ENCODE results near the gene DUSP15.

The DUSP15 gene

DNA sequence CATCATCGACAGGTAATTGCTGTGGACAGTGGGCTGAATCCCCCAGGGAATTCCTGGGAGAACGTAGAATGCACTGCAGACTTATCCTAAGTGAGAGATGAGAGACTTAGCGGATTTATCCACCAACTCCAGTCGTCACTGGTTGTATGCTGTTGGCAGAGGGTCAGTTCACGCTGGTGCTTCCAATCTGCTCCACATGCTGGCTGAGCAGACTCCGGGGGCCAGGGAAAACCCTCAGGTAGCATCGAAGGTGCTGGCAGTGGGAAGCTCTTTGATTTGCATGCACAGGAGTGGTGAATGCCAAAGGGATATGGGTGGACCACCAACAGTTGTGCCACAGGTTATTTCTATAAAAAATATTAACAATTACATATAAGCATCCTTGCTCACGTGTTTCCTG lies 20.3 kb upstream of the DUSP15 start:
- DNase-seq: no peak

DNA sequence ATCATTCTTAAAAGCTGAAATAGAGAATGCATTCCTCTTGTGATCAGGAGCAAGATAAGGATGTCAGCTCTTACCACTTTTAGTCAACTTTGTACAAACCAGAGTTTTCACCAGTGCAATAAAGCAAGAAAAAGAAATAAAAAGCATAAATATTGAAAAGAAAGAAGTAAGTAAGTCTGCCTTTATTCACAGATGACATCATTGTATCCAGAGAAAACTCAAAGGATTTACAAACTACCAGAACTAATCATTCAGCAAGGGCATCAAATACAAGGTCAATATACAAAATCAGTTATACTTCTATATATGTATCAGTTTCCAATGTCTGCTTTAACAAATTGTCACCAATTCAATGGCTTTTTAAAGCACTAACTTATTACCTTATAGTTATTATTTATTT lies 13.5 kb upstream of the DUSP15 start:
- DNase-seq: no peak

DNA sequence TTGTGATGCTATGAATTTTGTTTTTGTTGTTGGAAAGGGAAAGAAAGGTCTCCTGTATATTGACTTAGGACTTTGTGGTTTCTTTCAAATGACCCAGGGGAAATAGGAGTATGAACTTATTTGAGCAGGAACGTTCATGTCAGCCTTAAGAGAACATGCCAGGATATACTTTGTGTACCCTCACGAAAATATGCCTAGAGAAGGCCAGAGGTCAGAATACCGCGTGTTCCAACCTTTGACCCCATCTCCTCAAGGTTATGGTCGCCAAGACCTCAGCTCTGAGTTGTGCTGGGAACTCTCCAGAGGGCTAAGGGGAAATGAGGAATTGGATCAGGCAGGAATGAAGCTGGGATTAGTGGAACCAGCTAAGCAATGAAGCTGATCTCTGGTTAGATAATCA lies 11.6 kb upstream of the DUSP15 start:
- no peak for DNase-seq

DNA sequence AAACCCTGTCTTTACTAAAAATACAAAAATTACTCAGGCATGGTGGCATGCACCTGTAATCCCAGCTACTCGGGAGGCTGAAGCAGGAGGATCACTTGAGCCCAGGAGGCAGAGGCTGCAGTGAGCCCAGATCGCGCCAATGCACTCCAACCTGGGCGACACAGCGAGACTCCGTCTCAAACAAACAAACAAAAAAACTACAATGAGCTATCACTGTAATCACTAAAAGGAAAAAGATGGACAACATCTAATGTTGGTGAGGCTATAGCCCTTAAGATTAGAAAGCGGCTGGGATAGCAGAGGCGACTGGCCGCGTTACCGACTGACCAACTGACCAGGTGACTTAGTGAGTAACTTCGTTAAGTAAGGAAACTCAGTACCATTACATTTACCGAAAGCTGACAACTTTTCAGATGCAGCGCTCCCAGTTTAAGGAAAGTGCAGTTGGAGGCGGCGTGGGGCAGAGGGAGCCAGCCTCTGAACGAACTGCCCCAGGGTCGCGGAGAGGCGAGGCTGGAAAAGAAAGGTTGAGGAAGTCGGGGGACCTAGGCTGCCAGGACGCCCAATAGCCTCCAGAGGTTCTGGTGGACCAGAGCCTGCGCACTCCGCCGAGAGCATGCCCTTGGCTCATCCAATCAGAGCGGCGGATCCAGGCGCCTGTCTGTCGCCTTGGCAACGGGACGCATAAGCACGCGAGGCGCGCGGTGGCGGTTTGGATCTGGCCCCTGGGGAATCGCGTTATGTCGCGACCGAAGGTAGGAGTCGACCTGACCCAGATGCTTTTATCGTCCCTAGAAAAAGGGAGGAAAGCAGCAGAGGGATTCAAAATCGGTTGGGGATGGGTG lies 9.0 kb upstream of the DUSP15 start:
- peak; percentile 65 for DNase-seq

DNA sequence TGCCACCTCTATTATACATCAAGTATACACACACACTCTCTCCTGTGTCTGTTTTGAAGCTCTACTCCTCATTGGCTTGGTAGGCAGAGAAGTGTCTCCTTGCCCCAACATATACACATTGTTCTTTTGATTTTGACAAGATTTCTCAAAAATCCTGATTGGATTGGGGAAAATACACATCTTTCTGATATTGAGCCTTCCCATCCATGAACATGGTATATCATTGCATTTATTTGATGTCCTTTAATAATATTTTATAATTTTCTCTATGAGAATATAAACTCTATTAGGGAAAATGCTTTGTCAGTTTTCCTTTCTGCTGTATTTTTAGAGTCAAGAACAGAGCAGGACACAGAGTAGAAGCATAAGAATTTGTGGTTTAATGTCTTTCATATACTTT lies 7.4 kb upstream of the DUSP15 start:
- no peak for DNase-seq

DNA sequence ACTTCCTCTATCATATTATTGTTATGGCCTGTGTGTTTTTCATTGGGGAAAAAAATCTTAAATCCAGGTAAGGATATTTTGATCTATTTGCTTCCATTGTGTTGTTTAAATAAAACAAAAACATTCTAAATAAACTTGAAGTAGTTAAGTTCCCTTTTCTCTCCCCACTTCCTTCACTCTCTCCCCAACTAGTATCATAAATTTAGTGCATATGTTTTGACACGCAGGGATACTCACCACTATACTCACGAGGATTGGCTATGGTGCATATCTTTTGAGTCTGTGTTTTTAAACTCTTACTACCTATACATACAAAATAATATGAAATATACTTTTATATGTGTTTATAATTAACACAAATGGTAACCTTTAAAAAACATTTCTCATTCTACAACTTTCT lies 5.3 kb upstream of the DUSP15 start:
- DNase-seq: no peak

DNA sequence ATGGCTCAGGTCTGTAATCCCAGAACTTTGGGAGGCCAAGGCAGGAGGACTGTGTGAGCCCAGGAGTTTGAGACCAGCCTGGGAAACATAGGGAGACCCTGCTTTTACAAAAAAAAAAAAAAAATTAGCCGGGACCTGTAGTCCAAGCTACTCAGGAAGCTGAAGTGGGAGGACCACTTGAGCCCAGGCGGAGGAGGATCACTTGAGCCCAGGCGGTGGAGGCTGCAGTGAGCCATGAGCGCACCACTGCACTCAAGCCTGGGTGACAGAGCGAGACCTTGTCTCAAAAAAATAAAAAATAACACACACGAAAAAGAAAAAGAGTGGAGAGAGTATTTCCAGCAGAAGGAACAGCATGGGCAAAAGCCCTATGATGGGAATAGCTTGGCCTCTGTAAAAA lies 2.1 kb upstream of the DUSP15 start:
- no peak for DNase-seq

DNA sequence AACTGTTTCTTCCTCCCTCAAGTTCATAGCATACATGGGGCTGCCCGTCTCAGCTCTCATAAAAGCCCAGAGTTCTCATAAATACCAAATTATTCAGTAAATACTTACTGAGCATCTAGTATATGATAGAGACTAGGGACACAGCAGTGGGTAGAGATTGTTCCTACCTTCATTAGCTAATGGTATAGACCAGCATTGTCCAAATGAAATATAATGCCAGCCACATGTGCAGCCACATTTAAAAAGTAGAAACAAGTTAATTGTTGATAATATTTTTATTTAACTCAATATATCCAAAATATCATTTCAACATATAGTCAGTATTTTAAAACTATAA lies 1.3 kb upstream of the DUSP15 start:
- DNase-seq: no peak

DNA sequence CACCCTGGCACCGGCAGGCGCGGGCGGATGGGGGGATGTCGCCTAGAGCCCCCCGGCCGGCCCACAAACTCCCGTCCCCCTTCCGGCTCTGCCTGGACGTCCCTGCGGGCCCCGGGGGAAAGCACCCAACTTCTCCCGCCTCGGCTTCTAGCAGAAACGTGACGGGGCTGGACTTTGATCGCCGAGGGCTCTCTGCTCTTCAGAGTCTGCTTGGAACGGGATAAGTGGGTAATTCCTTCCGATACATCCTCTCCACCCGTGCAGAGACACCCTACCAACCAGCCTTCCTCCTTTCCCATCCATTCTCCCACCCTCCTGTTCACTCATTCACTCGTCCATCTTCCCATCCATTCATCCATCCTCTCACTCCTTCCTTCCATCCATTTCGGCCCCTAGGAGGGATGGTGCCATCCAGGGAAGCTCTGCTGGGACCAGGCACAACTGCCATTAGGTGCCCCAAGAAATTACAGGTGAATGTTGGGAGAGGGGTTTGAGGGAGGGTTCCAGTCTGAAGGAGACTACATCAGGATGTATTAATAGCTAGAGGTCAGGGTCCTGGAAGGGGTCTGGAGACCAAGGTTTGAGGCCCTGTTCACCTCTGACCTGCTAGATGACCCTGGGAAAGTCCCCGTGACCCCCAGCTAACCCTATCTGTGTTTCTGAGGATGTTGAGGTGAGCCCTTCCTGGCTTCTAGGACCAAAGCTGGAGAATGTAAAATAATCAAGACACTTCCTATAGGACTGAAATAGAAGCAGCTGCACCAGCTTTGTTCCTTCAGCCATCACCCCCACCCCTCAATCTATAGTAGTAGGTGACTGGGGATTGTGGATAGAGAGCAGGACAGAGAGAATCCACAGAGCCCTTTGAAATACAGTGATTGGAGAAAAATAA lies 645 bp upstream of the DUSP15 start:
- no peak for DNase-seq

DNA sequence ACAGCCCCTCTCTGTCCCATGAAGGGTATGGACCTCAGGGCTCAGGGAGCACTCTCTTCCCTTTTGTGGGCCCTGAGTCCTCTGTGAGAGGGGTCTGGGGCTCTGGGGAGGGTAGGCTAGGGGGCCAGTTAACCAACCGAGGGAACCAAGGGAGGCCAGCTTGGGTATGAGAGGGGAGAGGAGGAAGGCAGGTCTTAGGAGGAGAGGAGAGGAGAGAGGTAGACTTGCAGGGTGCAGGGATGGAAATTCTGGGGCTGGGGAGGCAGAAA lies 720 bp downstream of the DUSP15 start:
- DNase-seq: no peak

DNA sequence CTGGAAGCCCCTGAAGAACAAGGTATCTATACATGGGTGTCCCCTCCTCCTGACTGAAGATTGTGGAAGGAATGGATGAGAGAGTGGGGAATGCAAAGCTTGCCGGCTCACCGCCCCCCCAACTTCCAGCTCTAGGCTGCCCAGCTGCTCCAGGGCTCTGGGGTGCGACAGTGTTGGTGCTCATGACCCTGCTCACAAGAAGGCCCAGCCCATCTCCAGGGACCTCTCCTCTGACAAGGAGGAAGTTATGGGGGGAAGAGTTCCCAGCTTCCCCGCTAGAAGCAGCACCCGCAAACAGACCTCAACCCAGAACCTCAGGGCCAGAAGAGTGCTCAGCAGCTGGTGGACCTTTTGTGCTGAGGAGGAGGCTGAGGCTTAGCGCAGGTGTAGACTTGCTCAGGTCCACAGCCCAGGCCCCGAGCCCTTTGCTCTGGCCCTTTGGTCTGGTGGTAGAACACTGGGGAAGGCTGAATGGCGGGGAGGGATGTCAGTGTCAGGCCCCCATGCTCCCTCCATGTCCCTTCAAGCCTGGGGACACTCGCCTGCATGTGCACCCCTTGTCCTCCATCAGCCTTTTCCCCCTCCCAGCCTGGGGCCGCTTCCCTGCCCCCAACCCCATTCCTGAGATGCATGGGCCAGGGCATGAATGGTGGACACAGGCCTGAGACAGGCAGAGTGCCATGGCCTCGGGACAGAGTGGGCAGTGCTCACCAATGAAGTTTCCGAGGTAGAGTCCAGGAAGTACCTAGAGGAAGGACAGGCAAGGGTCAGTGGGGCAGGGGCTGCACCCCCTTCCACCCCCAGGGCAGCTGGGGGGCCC lies 1.3 kb downstream of the DUSP15 start:
- DNase-seq: no peak

DNA sequence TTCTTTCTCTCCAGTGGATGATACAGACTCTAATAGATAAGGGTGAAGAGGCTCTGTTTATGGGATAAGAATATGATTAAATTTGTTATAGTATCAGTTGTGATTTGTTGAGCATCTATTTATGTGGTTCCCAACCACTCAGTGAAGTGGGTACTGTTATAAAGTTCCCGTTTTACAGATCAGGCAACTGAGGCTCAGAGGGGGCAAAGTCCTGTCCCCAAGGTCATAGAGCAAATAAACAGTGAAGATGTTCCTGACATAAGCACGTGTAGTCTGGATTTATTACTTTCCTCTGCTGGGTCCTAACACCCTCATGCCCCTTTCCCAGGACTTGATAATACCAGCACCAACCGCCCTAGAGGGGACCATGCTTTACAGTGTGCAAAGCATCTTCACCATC lies 4.1 kb downstream of the DUSP15 start:
- no peak for DNase-seq

DNA sequence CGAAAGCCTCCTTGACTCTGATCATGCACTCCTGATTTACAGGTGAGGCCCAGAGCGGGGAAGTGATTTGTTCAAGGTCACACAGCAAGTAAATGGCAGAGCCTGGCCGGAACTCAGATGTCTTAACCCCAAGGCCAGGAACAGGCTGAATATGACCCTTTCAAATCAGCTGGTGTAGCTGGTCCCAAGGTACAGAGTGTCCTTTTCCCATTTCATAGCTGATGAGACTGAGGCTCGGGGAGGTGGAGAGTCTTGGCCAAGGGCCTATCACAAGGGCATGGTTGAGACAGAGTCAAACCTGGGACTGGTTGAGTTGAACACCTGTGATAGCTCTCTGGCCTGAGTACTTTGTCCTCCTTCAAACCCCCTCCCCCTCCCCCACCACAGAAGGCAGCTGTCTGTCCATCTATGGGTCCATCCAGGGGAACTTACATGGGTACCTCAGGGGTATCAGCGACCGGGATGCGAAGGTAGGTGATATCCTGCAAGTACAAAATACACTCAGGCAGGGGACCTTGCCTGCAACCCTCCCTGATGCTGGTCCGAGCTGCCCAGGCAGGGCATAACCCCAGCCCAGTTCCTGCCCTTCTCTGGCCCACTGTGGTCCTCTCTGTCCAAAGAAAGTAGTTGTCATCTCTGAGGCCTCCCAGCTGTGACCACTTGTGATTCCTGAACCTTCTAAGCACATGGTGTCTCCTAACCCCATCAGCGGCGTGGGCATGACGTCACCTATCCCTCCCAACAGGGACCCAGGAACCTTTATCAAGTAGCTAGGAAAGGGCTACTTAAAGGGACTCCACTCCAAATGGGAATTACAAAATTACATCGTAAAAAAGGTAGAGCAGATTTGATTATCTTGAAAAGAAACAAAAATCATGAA lies 5.6 kb downstream of the DUSP15 start:
- DNase-seq: no peak

DNA sequence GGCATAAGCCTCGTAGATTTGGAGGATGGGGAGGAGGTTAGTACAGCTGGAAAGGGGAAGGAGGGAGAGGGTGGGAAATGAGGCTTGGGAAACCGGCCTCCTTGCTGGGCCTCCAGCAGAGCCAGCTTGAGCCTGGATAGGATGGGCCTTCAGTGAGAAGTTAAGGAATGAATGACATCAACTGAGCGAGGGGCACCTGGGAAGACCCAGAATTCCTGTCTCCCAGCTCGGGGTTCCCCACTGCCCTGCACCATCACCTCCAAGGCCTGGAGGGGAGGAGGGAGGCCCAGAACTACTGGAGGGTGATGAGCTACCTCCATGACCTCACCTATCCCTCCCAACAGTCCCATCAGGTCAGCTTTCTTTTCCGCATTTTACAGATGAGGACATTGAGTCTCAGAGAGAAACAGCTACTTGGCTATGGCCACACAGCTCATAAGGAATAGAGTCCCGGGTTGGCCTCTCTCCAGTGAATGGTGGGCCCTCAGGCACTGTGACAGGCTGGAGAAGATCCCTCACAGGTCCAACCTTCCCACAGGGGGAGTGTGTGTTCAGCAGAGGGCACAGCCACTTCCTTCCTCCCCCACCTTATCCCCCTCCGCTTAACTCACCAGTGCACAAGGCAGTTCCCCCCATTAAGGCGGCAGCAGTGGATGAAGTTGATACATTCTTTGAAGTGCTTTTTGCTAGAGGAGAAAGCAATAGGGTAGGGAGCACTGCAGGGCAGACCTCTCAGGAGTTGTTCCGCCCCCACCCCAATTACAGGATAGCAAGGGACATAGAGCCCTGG lies 6.8 kb downstream of the DUSP15 start:
- DNase-seq: no peak

DNA sequence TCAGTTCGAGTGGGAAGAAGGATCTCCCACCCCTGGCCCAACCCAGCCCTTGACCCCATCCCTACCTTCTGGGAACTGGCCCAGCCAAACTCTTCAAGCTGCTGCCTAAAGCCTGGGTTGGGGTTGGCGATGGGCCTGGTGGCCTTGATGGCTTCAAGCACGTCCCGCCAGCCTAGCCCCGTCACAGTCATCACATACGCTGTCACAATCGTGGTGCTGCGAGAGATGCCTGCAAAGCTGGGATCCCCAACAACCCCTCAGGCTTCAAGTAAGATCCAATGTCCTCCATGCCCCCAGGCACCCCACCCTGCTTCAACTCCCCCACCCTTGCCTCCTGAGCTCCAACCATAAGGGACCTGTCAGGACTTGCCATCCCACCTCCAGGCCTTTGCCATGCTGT lies 7.8 kb downstream of the DUSP15 start:
- DNase-seq: no peak

DNA sequence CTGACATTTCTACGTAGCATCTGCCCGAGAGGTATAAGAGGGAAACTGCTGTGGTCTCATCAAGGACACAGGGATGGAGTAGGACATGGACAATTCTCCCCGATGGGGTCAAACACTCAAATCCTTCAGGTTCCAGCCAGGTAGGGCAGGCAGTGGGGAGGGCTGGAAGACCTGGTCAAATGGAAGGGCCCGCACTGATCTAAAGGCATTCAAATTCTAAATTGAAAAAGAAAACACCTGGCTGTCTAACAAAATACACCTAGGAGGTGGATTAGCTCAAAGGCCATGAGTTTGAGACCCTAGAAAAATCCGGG lies 8.2 kb downstream of the DUSP15 start:
- no peak for DNase-seq

DNA sequence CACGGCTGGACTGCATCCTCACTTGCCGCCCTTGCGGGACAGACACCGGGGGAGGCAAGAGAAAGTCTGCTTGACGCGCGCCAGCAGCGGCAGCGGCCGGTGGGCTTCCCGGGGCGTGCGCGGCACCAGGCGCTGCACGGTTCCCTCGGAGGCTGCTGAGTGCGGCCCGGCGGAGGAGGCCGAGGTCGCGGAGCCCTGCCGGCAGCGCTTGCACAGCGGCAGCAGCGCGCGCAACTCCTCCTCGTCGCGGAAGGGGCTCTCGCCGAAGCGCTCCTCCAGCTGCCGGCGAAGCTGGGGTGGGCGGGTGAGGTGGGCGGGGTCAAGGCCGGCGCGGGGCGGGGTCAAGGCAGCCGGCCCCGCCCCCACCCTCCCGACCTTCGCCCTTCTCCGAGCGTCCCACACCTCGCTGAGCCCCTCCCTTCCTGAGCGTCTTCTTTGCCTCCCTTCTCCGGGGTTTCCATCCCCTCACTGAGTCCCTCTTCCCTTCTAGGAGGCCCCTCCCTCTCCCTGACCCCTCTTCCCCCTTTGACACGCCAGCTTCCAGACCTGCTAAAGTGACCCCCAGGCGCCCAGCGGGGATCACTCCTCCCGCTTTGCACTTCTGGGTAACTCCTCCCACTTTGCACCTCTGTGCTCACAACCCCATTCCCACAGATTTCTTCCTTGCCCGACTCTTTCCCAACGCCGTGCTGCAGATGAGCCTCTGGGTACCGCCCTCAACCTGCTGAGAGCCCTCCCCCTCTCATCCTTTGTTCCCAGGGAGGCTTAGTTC lies 8.8 kb downstream of the DUSP15 start:
- peak; percentile 55 for DNase-seq

DNA sequence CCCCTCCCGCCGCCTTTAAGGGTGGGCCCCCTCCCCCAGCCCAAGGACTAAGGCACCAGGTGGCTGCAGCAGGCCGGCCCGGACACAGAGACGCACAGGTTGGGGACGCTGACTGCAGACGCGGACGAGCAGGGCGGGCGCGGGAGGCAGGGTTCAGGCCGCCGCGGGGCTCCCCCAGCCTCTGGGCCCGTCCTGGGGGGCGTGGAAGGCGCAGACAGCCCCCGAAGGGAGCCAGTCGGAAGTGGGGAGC lies 9.3 kb downstream of the DUSP15 start:
- DNase-seq: no peak

DNA sequence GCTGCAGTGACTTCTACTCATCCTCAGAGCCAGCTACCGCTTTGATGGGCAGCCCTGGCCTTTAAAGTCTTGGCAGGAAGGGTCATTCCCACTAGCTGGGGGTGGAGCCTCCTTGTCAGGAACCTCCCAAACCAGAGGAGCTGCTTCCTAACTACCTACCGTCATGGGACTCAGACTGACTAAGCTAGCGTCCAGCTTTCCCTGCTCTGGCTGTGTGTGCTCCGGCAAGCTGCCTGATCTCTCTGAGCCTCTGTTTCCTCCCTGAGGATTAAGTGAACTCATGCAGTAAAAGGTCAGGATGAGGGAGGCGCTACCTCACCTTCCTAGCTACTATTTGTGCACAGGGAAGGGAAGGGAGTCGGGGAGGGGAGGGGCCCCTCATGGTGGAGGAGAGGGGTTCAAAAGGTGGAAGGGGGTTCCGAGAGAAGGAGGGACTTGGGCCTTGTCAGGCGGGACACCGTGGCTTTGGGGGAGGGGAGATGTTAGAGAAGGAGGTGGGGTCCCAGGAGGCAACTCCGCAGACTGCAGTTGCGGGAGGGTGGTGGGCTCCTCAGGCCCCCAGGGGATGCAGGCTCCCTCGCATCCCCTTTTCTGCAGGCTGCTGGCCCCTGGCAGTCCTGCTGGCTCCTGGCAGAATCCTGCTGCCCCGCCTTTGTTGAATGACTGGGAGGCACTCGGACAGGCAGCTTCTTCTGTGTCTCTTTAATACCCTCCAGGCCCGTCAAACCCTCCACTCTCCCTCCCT lies 9.8 kb downstream of the DUSP15 start:
- no peak for DNase-seq

DNA sequence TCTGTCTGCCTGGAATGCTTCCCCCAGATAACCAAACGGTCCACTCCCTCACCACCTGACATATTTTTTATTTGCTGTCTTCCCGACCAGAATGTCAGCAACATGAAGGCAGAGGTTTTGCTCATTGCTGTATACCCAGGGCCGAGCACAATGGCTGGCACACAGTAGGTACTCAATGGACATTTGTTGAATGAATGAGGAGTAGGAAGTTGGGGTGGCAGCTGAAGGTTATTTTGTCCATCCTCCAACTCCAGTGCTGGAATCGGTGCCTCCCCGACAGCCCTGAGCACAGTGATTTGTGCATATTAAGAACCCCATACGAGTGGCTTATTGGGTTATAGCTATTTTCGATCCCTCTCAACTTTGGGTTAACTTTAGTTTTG lies 10.3 kb downstream of the DUSP15 start:
- DNase-seq: no peak
